Thoracic aorta (tissue), 2 donors: ENCODE data around the gene MSL1. TPM values are rescaled to one million over a fixed set of nuclear protein-coding genes. Genes with fewer than 3 reads are reported as not detected.
A peak's percentile ranks its signal among the peaks of the same experiment; 100 is the strongest.

Source experiments
- ATAC-seq: fragments of 150-250 bp; one replicate; pipeline ENCODE4 v1.8.0; 2017; ENCODE audit warnings: low read depth; ENCODE audit not compliant: insufficient number of reproducible peaks, low FRiP score
- DNase-seq: peaks from one replicate; pipeline ENCODE4 v3.0.0-alpha.2; 2020; ENCODE audit warnings: low spot score
- H3K27ac ChIP-seq, 2 donors: fragments of 200-600 bp; sonication (generic); 1 replicate in 1 of 2; 2 replicates in 1 of 2; pipeline ENCODE4 v1.5.1; 2016; ENCODE audit warnings: mild to moderate bottlenecking in 2 of 2, moderate library complexity in 2 of 2
- H3K27me3 ChIP-seq: fragments of 200-600 bp; sonication (generic); replicated peaks from 2 replicates; pipeline ENCODE4 v1.6.0; 2016; ENCODE audit warnings: mild to moderate bottlenecking; ENCODE audit not compliant: insufficient read depth
- H3K36me3 ChIP-seq: fragments of 200-600 bp; sonication (generic); one replicate; pipeline ENCODE4 v1.5.1; 2016
- H3K4me1 ChIP-seq, 2 donors: fragments of 200-600 bp; sonication (generic); 1 replicate in 1 of 2; 2 replicates in 1 of 2; pipeline versions ENCODE4 v1.5.1 to v1.6.0; 2016; ENCODE audit warnings: low read depth in 2 of 2, mild to moderate bottlenecking in 1 of 2; ENCODE audit not compliant: control insufficient read depth in 1 of 2
- H3K4me3 ChIP-seq: fragments of 200-600 bp; sonication (generic); 2 replicates; pipeline ENCODE4 v1.5.1; 2016; ENCODE audit warnings: mild to moderate bottlenecking
- H3K9me3 ChIP-seq: fragments of 200-600 bp; sonication (generic); 2 replicates; pipeline ENCODE4 v1.5.1; 2016
- total RNA-seq, 2 donors: library from RNA; depleted of rRNA; stranded (reverse); fragments of >200 nt; gene quantifications; one replicate each; pipeline versions ENCODE4 v1.1.0 to v1.2.3, GENCODE V29; 2016
- TF ChIP-seq, protein P1 (sequence below): fragments of 200-600 bp; sonication (generic); IDR thresholded peaks from one replicate; pipeline ENCODE4 v1.5.1; 2019; ENCODE audit warnings: antibody characterized with exemption

MSL1 gene
- total RNA-seq, 2 donors from 2014 or later, result 69.3 to 107 TPM

DNA sequence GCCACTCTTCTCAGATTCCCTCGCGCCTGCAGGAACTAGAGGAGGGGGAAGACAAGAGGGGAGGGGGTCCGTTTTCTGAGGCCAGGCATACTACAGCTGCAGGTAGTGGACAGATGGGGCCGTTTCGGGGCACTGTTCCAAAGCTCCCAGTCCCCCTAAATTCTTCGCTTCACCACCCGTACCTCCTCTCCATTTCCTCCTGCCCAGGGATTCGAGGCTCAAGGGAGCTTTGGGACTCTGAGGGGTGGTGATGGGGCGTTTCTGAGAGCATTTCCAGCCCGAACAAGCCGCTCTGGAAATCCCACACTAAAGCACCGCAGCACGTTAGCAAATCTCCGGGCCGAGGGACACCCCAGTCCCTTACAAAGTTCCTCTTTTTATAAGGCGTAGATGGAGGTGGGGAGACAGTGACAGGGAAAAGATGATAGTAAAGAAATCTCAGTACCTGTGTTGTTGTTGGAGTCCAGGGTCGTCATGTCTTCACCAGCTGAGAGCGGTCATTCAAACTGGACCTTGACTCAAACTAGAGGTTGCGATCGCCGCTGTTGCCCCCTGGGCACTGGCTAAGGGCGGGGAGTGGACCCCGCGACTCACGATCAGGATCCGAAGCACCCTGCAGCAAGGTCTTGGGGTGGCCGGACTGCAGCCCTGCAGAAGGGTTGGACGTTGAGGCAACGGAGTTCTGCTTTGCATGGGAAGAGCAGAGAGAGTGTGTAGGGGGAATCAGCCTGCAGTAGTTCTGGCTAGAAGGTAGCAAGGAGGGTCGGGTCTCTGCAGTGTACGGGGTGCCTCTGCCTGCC, 22.0 kb upstream of the MSL1 start:
- H3K4me3 ChIP-seq, result peak overlapping the region; percentile 82
- H3K27me3 ChIP-seq, result no peaks in the 10 kb centered on the region
- no peaks in the 10 kb centered on the region for H3K9me3 ChIP-seq
- TF ChIP-seq, protein P1, sequence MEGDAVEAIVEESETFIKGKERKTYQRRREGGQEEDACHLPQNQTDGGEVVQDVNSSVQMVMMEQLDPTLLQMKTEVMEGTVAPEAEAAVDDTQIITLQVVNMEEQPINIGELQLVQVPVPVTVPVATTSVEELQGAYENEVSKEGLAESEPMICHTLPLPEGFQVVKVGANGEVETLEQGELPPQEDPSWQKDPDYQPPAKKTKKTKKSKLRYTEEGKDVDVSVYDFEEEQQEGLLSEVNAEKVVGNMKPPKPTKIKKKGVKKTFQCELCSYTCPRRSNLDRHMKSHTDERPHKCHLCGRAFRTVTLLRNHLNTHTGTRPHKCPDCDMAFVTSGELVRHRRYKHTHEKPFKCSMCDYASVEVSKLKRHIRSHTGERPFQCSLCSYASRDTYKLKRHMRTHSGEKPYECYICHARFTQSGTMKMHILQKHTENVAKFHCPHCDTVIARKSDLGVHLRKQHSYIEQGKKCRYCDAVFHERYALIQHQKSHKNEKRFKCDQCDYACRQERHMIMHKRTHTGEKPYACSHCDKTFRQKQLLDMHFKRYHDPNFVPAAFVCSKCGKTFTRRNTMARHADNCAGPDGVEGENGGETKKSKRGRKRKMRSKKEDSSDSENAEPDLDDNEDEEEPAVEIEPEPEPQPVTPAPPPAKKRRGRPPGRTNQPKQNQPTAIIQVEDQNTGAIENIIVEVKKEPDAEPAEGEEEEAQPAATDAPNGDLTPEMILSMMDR, result no peak
- DNase-seq (no peak), ATAC-seq (no peak)
- peaks cover 17% of the 10 kb centered on the region for H3K36me3 ChIP-seq
- peaks cover 34 to 76% of the 10 kb centered on the region in 2 donors for H3K4me1 ChIP-seq
- peak overlapping the region; percentile 95 to 100 for H3K27ac ChIP-seq

DNA sequence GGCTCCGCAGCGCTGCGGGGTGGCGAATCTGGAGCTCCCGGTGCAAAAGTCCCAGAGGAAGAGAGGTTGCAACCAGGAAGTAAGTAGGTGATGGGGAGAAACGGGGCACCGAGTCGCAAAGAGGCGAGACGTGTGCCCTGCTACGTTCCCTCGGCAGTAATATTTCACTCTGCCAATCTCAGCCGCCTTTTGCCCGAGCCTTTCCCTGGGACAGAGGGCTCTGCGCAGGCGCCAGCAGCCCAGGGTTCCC, 21.4 kb upstream of the MSL1 start, which contains the start of gene NR1D1:
NR1D1 (minus strand) TSS at position 171 of the 250 bp plus-strand sequence. CDS start 495 bp downstream, outside the sequence.
- no peaks in the 10 kb centered on the region for H3K9me3 ChIP-seq
- TF ChIP-seq, protein P1, result no peak
- peak within 1 kb of the TSS; percentile 95 to 100 for H3K27ac ChIP-seq
- H3K4me3 ChIP-seq, result peak within 1 kb of the TSS; percentile 82
- ATAC-seq, result no peak
- peaks cover 36 to 76% of the 10 kb centered on the region in 2 donors for H3K4me1 ChIP-seq
- no peak for DNase-seq
- no peaks in the 10 kb centered on the region for H3K27me3 ChIP-seq
- H3K36me3 ChIP-seq, result peaks cover 14% of the 10 kb centered on the region

DNA sequence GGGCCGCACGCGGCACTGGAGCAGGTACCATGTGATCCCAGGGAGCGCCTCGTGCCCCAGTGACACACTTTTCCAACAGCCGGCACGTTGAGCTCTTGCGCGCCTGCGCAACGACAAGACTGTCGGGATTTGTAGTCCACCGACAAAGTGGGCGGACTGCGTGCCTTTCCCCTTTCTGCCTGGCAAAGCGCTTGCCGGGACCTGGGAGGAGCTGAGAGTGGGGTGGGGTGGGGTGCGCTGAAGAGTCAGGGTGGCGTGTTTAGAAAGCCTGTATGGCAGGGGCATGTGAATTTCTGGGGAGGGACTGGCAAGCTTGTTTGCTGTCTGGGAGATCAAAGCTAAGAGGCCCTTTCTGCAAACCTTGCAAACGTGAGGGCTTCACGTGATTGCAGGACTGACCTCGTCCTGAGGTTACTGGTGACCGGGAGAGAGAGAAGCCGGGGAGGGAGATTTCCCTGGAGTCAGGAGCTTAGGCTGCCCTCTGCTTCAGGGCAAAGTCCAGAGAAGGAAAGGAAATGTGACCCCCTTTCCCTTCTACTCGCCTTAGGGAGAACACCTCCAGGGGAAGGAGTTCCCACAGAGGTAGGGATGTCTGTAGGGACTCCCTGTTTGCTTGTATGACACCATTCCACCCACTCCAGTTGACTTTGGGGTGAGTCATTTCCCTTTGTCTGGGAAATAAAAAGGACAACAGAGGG, 21.0 kb upstream of the MSL1 start:
- Histone ChIP-seq H3K4me3 (peak overlapping the region; percentile 82), H3K27ac (peak overlapping the region; percentile 95 to 100), H3K36me3 (peaks cover 13% of the 10 kb centered on the region), H3K4me1 (peaks cover 31 to 76% of the 10 kb centered on the region in 2 donors), H3K9me3 (no peaks in the 10 kb centered on the region), H3K27me3 (no peaks in the 10 kb centered on the region)
- TF ChIP-seq, protein P1, result no peak
- peak; percentile 94 for DNase-seq
- ATAC-seq, result peak; percentile 21

DNA sequence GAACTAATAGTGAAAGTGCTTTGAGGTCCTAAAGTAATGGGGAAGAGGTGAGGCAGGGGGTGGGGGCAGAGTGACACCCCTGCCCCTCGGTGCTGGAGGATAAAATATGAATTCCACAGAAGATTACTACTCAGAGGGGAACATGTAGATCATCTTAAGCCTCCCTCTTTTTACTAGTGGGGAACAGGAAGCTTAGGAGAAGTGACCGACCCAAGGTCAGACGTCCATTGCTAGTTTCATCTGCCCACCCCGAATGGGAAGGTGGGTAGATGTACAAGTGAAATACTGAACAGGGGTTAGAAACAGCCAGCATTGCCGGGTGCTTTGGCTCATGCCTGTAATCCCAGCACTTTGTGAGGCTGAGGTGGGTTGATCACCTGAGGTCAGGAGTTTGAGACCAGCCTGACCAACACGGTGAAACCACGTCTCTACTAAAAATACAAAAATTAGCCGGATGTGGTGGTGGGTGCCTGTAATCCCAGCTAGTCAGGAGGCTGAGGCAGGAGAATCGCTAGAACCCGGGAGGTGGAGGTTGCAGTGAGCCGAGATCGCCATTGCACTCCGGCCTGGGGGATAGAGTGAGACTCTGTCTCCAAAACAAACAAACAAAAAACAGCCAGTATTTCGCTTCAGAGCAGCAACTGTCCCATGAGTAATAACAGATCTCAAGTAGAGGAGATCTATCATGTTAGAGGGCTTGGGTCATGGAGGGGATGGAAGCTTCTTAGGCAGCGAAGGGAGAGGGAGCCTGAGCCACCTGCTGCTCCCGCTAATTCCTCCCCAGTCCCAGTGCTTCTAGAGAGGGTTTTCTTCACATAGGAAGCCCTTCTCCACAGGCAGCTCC, 20.2 kb upstream of the MSL1 start:
- H3K9me3 ChIP-seq, result no peaks in the 10 kb centered on the region
- H3K4me1 ChIP-seq, result peaks cover 25 to 76% of the 10 kb centered on the region in 2 donors
- H3K27ac ChIP-seq, result peak overlapping the region; percentile 95 to 100
- ATAC-seq (no peak), DNase-seq (no peak)
- peak overlapping the region; percentile 82 for H3K4me3 ChIP-seq
- H3K36me3 ChIP-seq, result peaks cover 5% of the 10 kb centered on the region
- TF ChIP-seq, protein P1, result no peak
- H3K27me3 ChIP-seq, result no peaks in the 10 kb centered on the region
